DMS114 treated with DMSO at 0.1 percent for 48 hours (cell line): Measurements from ENCODE around the gene B9D1.

ENCODE experiments used
- DNase-seq: peaks from one replicate; lab custom pipeline; 2025; ENCODE audit not compliant: unreplicated experiment; lab: John Stamatoyannopoulos, UW

B9D1 gene

GRCh38 chr17:19321481-19322128 is 40.9 kb downstream of the B9D1 start:
- no peak for DNase-seq

GRCh38 chr17:19320876-19321275 is 41.6 kb downstream of the B9D1 start:
- no peak for DNase-seq

- no peak for DNase-seq
Measured at GRCh38 chr17:19319771-19320505, 42.6 kb downstream of the B9D1 start.

- no peak for DNase-seq
Measured at GRCh38 chr17:19318611-19319010, 43.9 kb downstream of the B9D1 start.

DNA sequence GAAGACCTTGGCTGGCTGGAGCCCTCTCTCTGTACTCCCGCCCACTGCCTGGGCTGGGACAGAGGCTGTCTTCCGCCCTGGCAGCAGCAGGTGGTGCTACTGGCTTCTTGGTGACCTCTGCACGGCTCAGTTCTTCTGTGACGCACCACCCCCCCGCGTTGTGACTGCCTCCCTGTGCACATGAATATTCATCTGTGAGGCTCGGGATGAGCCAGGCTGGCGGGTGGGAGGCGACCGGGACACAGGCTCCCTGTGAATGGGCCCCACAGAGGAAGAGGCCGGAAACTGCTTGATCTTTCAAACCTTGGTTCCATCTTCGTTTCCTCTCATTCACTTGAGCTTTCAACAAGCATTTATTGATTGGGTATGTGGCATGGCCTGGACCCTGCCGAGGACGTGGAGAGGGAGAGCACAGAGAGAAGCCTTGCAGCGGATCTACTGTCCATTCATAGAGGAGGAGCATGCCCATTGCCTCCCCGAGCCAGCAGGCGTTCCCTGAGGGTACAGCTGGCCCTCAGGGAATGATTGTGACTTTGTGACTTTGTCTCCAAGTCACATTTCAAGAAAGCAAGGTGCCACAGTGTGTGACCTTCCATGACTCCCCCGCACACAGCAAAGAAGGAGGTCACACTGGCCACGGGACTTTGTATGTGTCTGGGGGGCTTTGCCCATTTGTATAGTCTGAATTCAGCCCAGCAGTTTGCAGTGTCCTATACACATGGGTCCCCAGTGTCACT is 45.0 kb downstream of the B9D1 start:
- no peak for DNase-seq

DNA sequence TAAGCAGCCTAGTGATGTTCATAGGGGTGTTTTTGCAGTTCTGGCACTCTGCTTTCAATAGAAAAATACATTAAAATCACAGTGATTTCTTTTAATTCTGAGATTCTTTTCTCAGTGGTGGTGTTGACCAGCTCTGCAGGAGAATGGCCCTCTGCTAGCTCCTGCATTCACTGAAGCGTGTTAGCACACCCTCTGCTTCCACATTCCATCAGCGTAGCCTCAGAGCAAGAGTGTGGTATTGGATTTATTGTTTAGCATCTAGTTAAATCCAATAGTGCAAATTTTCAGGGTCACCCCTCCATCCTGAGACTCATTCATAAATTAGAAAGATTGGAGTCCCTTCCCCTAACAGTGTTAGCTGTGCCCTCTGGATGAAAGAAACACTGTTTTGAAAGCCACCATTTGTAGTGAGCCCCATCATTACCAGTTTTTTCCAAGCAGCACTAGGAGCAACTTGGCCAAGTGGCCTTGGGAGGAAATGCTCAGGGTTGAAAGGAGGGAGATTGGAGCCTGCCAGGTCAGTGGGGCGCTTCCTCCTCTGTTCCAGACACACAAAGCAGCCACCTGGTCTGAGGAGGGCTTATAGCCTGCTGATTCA is 45.7 kb downstream of the B9D1 start:
- DNase-seq: no peak

DNA sequence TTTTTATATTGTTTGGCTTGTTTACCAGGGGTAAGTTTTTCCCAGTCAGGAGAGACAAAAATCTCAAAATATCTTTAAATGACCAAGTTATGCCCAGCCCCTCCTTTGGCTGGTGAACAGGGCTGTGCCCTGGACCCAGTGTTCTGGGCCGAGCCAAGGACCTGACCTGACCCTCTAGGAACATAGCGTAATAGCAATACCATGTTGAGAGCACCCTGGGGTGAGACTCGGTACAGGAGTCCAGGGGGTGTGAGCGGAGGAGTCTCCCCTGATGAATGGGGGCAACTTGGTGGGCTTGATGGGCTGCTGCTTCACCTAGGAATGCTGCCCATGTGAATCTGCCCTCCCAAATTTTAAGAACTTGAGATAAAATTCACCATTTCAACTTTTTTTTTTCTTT is 47.4 kb downstream of the B9D1 start:
- no peak for DNase-seq

- no peak for DNase-seq
Measured at GRCh38 chr17:19313746-19314651, 48.5 kb downstream of the B9D1 start.

- DNase-seq: no peak
Measured at GRCh38 chr17:19313066-19313745, 49.3 kb downstream of the B9D1 start.

DNA sequence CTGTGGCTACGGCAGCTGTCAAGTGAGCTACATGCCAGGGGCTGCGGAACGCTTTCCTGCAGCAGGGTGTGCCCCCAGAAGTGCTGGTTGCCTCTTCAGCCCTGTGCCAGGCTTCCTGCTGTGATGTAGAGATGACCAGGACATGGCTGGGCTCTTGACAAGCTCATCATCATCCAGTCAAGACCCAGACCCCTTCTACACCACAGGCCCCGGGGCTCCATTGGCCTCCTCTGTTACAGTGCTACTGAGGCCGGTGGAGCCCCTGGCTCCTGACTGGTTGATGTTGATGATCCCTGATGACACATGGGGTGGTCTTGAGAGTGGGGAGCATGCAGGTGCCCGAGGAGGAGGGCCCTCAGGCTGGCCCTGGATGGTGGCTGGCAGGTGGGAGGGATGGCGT is 50.1 kb downstream of the B9D1 start:
- no peak for DNase-seq

- DNase-seq: no peak
Measured at GRCh38 chr17:19311421-19312215, 50.9 kb downstream of the B9D1 start.

DNA sequence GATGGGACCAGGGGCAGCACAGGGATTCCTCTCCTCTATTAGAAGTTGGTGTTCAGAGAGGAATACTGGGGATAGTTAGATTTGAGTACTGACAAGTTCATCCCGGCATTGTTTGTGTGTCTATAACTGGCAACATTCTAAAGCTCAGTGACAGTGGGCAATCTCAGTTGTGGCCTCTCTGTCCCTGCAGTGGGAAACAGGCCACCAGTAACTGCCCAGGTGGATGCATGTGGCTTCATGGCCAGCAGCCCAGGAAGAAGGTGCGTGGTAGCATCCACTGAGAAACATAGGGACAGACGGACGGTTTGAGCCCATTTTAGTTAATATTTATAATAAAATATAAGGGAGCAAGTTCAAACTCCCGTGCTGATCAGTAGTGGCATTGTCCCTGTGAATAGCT is 51.5 kb downstream of the B9D1 start:
- DNase-seq: no peak

DNA sequence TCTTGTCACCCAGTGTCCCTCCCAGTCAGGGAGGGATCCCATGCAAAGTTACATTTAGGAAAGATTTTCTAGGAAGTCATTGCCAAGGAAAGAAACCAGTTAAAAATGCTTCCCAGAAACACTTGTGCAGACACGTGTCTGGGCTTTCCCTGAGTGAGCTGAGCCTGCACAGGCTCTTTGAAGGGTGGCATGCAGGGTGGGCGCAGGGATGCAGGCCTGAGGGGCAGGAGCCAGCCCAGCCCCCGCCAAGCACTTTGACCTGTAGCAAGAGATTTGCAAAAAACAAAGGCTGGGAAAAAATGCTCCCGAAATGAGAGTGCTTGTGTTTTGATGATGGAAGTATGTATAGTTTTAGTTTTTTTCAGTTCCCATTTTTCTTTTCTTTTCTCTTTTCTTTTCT is 52.4 kb downstream of the B9D1 start:
- no peak for DNase-seq

- no peak for DNase-seq
Measured at GRCh38 chr17:19309701-19310100, 52.8 kb downstream of the B9D1 start.

DNA sequence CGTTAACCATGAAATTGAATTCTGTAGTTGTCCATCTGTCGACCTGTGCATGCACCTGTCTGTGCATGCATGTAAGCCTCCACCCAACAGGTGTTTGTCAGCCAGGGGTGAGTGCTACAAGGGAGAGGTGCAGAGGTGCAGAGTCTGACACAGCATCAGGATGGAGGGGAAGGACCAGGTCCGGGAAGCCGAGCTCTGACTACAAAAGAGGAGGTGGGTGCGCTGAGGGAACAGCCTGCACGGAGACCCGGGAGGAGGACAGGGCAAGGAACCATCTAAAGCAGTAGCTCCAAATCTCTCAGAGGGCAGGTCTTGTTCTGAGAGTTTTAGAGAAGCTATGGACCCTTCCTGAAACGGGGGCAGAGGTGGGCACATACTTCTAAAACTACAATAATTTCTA is 54.1 kb downstream of the B9D1 start:
- no peak for DNase-seq

- DNase-seq: no peak
Measured at GRCh38 chr17:19307521-19307920, 55.0 kb downstream of the B9D1 start.

DNA sequence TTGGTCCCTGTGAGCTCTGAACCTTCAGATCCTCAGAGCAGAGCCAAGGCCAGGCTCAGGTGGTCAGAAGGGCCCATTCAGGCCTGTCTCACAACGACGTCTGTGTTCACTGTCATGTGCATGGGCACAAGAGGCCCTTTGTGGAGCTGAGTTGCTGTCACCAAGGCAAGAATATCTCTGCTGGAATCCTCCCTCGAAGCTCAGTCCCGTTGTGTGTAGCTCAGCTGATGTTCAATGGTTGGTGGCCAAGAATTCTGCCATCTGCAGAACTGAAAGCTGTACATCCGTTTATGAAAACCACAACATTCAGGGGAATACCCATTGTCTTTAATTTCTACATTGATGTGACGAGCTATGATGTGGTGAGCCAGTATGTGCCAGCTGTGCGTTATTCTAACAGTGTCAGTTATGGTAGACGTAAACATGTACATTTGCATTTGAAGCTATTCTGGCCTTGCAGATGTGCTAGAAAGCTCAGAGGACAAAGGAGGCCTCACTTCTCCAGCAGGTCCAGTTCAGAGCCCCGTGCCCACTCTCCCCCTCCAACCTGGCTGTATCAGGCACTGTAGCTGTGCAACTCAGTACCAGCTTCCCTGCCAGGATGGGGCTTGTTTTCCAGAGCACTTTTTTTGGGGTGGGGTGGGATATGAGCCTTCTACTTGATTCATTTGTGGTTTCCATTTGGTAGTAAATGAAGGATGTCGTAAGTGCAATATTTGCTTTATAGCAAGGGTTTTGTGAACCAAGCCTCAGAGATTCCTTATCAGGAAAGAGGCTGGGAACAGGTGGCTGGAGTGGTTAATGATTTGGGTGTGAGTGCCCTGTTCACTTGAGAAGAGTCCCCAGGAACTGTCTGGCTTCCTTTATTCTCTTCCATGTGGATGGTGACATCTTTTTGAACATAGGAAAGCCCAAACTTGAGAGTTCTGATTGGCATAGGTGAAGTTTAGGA is 56.1 kb downstream of the B9D1 start:
- no peak for DNase-seq

DNA sequence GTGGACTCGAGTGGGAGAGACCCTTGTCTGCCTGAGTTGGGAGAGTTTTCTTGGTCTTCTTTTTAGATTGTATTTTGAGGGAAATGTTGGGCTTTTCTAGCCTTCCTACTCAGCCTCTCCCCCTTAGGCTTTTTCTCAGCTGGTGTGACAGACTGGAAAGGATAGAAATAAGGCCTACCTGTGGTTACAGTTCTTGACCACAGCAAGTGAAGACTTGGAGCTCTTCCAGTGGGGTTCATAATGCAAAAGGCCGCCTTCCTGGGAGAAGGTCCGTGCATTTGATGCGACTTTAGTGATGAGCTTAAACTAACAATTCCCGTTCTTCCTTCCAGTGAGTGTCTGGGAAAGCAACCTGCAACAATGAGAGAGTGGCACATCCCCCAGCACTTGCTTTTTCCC is 56.8 kb downstream of the B9D1 start:
- DNase-seq: no peak
